GM23248 (cell line): ENCODE results near the gene PNPLA3. TPM values are rescaled to one million over a fixed set of nuclear protein-coding genes. Genes with fewer than 3 reads are reported as not detected.

Experiments used
- DNase-seq: peaks from one replicate; pipeline ENCODE4 v3.0.0-alpha.2; 2015
- H2AFZ ChIP-seq: fragments of 200-600 bp; sonication (generic); 2 replicates; pipeline ENCODE4 v1.6.1; 2016; ENCODE audit warnings: antibody characterized with exemption
- H3F3A ChIP-seq: fragments of 200-600 bp; sonication (generic); 2 replicates; pipeline ENCODE4 v1.6.1; 2016; ENCODE audit warnings: mild to moderate bottlenecking, antibody characterized with exemption, mixed run types; ENCODE audit not compliant: insufficient read depth
- H3K27ac ChIP-seq: fragments of 200-600 bp; sonication (generic); 2 replicates; pipeline ENCODE4 v1.5.1; 2016; ENCODE audit warnings: mild to moderate bottlenecking
- H3K27me3 ChIP-seq: fragments of 200-600 bp; sonication (generic); replicated peaks from 2 replicates; pipeline ENCODE4 v1.6.1; 2016; ENCODE audit warnings: mild to moderate bottlenecking; ENCODE audit not compliant: insufficient read depth
- H3K36me3 ChIP-seq: fragments of 200-600 bp; sonication (generic); 2 replicates; pipeline ENCODE4 v1.6.1; 2016; ENCODE audit warnings: low read depth, mild to moderate bottlenecking
- H3K4me1 ChIP-seq: fragments of 200-600 bp; sonication (generic); 2 replicates; pipeline ENCODE4 v1.6.1; 2016; ENCODE audit warnings: mild to moderate bottlenecking; ENCODE audit not compliant: insufficient read depth
- H3K4me2 ChIP-seq: fragments of 200-600 bp; sonication (generic); one replicate; pipeline ENCODE4 v1.6.1; 2016; ENCODE audit warnings: mild to moderate bottlenecking; ENCODE audit not compliant: unreplicated experiment
- H3K4me3 ChIP-seq: fragments of 200-600 bp; sonication (generic); 2 replicates; pipeline ENCODE4 v1.5.1; 2016; ENCODE audit warnings: mild to moderate bottlenecking
- H3K79me2 ChIP-seq: fragments of 200-600 bp; sonication (generic); 2 replicates; pipeline ENCODE4 v1.6.1; 2016; ENCODE audit warnings: mild to moderate bottlenecking; ENCODE audit not compliant: insufficient read depth
- H3K9ac ChIP-seq: fragments of 200-600 bp; sonication (generic); 2 replicates; pipeline ENCODE4 v1.6.1; 2016; ENCODE audit warnings: mild to moderate bottlenecking
- H3K9me2 ChIP-seq: fragments of 200-600 bp; sonication (generic); 2 replicates; pipeline ENCODE4 v1.6.1; 2016; ENCODE audit warnings: mixed run types, mild to moderate bottlenecking, moderate library complexity; ENCODE audit not compliant: insufficient read depth
- H3K9me3 ChIP-seq: fragments of 200-600 bp; sonication (generic); one replicate; pipeline ENCODE4 v1.6.1; 2017; ENCODE audit warnings: low read depth
- H4K20me1 ChIP-seq: fragments of 200-600 bp; sonication (generic); 2 replicates; pipeline ENCODE4 v1.6.0; 2016; ENCODE audit not compliant: insufficient read depth
- EZH2 ChIP-seq: fragments of 200-600 bp; sonication (generic); IDR thresholded peaks from 2 replicates; pipeline ENCODE4 v1.6.1; 2018; ENCODE audit warnings: antibody characterized with exemption, mild to moderate bottlenecking; ENCODE audit not compliant: insufficient read depth, poor library complexity, severe bottlenecking
- EZH2phosphoT487 ChIP-seq: fragments of 200-600 bp; sonication (generic); IDR thresholded peaks from 2 replicates; pipeline ENCODE4 v1.6.1; 2018; ENCODE audit warnings: antibody characterized with exemption, moderate library complexity, mild to moderate bottlenecking, low read depth; ENCODE audit not compliant: insufficient read depth
- WGBS, 2 experiments: methylation state at CpG; one replicate each; pipeline ENCODE4 v1.1.6; 2015 to 2017; ENCODE audit warnings: low lambda C conversion rate in 2 of 2, low coverage in 1 of 2; ENCODE audit errors: missing lambda C conversion rate in 2 of 2; 5-methylcytosine and 5-hydroxymethylcytosine counted together
- in situ Hi-C: fragments of 300-500 bp; cut with MboI; formaldehyde crosslinking; loops from 2 replicates; pipeline ENCODE4 v1.15.0; 2020
- polyA plus RNA-seq: library from polyadenylated mRNA; unstranded; fragments of >200 nt; fragmentation: Nextera tagmentation; extraction: Ambion mirVana; gene quantifications from 2 replicates; pipeline ENCODE4 v1.2.1, GENCODE V29; 2016
- total RNA-seq: library from RNA; depleted of rRNA; stranded (reverse); fragments of >200 nt; shearing (Covaris generic); gene quantifications from 2 replicates; pipeline ENCODE4 v1.2.3, GENCODE V29; 2014

PNPLA3 gene
- total and polyA plus RNA-seq, 2 experiments from 2014 or later: 0.54 to 1.4 TPM

- Histone ChIP-seq H3K9ac (no peak overlapping the region), H3K4me3 (no peak overlapping the region), H3K27ac (no peak overlapping the region), H3K27me3 (peaks cover 20% of the 10 kb centered on the region; the same call in 1 of the 2 replicates), H4K20me1 (no peaks in the 10 kb centered on the region), H3K4me2 (no peak overlapping the region), H3K9me2 (no peaks in the 10 kb centered on the region), H3K9me3 (no peaks in the 10 kb centered on the region), H3K79me2 (no peaks in the 10 kb centered on the region), H3F3A (peaks cover 3% of the 10 kb centered on the region; the same call in 1 of the 2 replicates), H3K36me3 (no peaks in the 10 kb centered on the region), H2AFZ (no peak overlapping the region), H3K4me1 (no peaks in the 10 kb centered on the region)
- TF ChIP-seq EZH2phosphoT487 (no peak), EZH2 (no peak)
- DNase-seq: no peak
- in situ Hi-C loops: no loop called here
- WGBS, 2 experiments: 72 to 76% methylated on average over 9 of the region's 9 CpGs
These were observed 41.4 kb upstream of the PNPLA3 start for GRCh38 chr22:43882122-43882767.

- no peak overlapping the region for H3K4me2 ChIP-seq
- no peaks in the 10 kb centered on the region for H4K20me1 ChIP-seq
- H3K27ac ChIP-seq: no peak overlapping the region
- H3F3A ChIP-seq: peaks cover 3% of the 10 kb centered on the region; the same call in 1 of the 2 replicates
- no peaks in the 10 kb centered on the region for H3K79me2 ChIP-seq
- no peaks in the 10 kb centered on the region for H3K9me3 ChIP-seq
- no peak overlapping the region for H3K4me3 ChIP-seq
- DNase-seq: peak; percentile 81
- peaks cover 13% of the 10 kb centered on the region; the same call in 1 of the 2 replicates for H3K27me3 ChIP-seq
- 38 to 40% methylated on average over 14 of the region's 14 CpGs for whole genome bisulfite sequencing, 2 experiments
- no peaks in the 10 kb centered on the region for H3K36me3 ChIP-seq
- H3K9me2 ChIP-seq: no peaks in the 10 kb centered on the region
- no peaks in the 10 kb centered on the region for H3K4me1 ChIP-seq
- in situ Hi-C loops: no loop called here
- no peak for TF ChIP-seq EZH2
- TF ChIP-seq EZH2phosphoT487: no peak
- no peak overlapping the region for H2AFZ ChIP-seq
- H3K9ac ChIP-seq: no peak overlapping the region
These were observed 40.5 kb upstream of the PNPLA3 start for GRCh38 chr22:43883012-43883661.

DNA sequence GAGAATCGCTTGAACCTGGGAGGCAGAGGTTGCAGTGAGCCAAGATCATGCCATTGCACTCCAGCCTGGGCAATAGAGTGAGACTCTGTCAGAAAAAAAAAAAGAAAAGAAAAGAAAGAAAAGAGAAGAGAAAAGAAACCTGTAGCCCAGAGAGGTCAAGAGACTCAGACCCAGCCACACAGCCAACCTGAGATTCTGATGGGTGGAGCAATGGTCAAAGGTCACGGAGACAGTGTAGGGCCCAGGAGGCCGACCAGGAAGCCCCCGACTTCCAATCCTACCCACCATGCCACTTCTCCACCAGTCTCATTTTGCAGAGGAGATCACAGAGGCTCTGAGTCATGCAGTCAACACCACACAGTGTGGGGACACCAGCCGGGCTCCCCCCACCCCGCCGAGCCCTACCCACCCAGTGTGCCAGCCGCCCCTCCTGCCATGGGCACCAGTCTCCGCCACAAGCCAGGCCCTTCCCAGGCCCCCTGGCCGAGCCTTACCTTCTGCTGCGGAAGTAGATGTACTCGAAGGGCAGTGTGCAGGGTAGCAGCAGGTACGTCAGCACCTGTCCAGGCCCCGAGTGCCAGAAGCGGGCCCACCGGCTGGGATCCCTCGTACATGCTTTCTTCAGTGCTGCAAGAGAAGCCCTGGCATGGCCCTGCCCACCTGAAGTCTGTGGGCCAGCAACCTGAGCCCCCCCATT, 39.7 kb upstream of the PNPLA3 start:
- TF ChIP-seq EZH2: no peak
- no peak for TF ChIP-seq EZH2phosphoT487
- Histone ChIP-seq H3K4me2 (no peak overlapping the region), H3K9me2 (no peaks in the 10 kb centered on the region), H3F3A (peaks cover 3% of the 10 kb centered on the region; the same call in 1 of the 2 replicates), H3K9ac (no peak overlapping the region), H3K36me3 (no peaks in the 10 kb centered on the region), H3K9me3 (no peaks in the 10 kb centered on the region), H4K20me1 (no peaks in the 10 kb centered on the region), H3K27me3 (peaks cover 7% of the 10 kb centered on the region; the same call in 1 of the 2 replicates), H3K27ac (no peak overlapping the region), H3K4me1 (no peaks in the 10 kb centered on the region), H2AFZ (no peak overlapping the region), H3K79me2 (no peaks in the 10 kb centered on the region), H3K4me3 (no peak overlapping the region)
- 60 to 61% methylated on average over 17 of the region's 17 CpGs for WGBS, 2 experiments
- no peak for DNase-seq
- in situ Hi-C loops: no loop called here

GRCh38 chr22:43884600-43885318, 38.8 kb upstream of the PNPLA3 start:
- Histone ChIP-seq H3K9me3 (no peaks in the 10 kb centered on the region), H3K36me3 (no peaks in the 10 kb centered on the region), H3K4me2 (no peak overlapping the region), H3K9me2 (no peaks in the 10 kb centered on the region), H3K27ac (no peak overlapping the region), H3K9ac (no peak overlapping the region), H3F3A (peaks cover 3% of the 10 kb centered on the region; the same call in 1 of the 2 replicates), H3K4me1 (no peaks in the 10 kb centered on the region), H3K4me3 (no peak overlapping the region), H3K79me2 (no peaks in the 10 kb centered on the region), H3K27me3 (peaks cover 5% of the 10 kb centered on the region; the same call in 1 of the 2 replicates), H4K20me1 (no peaks in the 10 kb centered on the region), H2AFZ (no peak overlapping the region)
- WGBS, 2 experiments: 25 to 26% methylated on average over 15 to 18 of the region's 18 CpGs
- DNase-seq: peak; percentile 72
- TF ChIP-seq EZH2: no peak
- in situ Hi-C loops: no loop called here
